ENCODE measurements around the gene NFE2.

- TF ChIP-seq GATA3 (IDR thresholded peaks at IDR 0.05; ENCODE audit: low read depth, low read length) (no peak), GATA2 (IDR thresholded peaks at IDR 0.05; ENCODE audit: low read depth, low read length) (no peak)
These were observed 6.3 kb upstream of the NFE2 start for GRCh38 chr12:54306925-54307741.

All from SH-SY5Y (cell line).